ENCODE results near the gene ENAM.

DNA sequence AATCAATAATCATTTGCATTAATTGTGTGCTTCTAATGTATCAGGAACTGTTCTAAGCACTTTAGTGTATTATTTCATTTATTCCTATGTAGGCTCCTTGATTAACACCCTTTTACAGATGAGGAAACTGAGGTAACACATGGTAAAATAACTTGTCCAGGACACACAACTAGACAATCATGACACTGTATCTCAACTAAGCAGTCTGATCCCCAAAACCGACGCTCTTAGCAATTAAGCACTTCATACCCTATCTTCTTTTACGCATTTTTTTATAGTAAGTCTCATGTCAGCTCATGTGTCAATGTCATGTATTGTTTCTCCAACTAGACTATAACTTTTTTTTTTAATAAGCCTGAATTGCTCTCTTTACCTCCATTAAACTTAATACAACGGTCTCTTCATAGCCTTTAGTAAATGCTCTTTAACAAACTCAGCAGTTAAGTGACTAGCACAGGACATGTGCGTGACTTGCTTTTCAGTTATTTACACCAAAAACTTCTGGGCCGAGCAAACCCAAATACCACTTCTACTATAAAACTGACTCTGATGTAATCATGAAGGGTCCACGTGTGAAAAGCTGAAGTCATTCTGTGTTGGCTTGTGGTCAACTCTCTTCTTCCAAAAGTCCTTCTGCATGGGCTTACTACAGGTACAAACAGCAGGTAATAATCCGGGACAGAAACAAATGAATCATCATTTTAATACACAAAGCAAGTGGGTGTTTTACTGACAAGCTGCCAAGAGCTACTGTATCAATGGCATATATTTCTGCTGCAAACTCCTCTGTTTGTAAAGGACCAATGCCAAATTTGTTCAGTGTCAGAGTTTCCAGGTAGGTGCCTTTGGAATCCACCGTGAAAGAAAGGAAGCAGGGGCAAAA is 44.4 kb upstream of the ENAM start:
- TF ChIP-seq, protein P1, sequence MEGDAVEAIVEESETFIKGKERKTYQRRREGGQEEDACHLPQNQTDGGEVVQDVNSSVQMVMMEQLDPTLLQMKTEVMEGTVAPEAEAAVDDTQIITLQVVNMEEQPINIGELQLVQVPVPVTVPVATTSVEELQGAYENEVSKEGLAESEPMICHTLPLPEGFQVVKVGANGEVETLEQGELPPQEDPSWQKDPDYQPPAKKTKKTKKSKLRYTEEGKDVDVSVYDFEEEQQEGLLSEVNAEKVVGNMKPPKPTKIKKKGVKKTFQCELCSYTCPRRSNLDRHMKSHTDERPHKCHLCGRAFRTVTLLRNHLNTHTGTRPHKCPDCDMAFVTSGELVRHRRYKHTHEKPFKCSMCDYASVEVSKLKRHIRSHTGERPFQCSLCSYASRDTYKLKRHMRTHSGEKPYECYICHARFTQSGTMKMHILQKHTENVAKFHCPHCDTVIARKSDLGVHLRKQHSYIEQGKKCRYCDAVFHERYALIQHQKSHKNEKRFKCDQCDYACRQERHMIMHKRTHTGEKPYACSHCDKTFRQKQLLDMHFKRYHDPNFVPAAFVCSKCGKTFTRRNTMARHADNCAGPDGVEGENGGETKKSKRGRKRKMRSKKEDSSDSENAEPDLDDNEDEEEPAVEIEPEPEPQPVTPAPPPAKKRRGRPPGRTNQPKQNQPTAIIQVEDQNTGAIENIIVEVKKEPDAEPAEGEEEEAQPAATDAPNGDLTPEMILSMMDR (conservative IDR thresholded peaks at IDR 0.05 in 1 of 2, IDR thresholded peaks at IDR 0.05 in 1 of 2; ENCODE audit: low read depth in 1 of 2, low read length in 2 of 2), result no peak
- TF ChIP-seq EZH2 (IDR thresholded peaks at IDR 0.05; ENCODE audit: low read length, missing control alignments), result no peak
